Body of pancreas (tissue), 4 donors: ENCODE results near the gene PARVG.

ENCODE experiments used
- CTCF ChIP-seq, 7 experiments: fragments of 450-650 bp in 4 of 7; fragments of 200-600 bp in 3 of 7; sonication (generic) in 3 of 7; IDR thresholded peaks; one replicate each; pipeline ENCODE4 v1.5.1; 2016 to 2019; ENCODE audit warnings: antibody characterized with exemption in 7 of 7
- POLR2A ChIP-seq, 3 donors: fragments of 450-650 bp; IDR thresholded peaks; one replicate each; pipeline ENCODE4 v1.6.1; 2016; ENCODE audit warnings: antibody characterized with exemption in 3 of 3, mild to moderate bottlenecking in 2 of 3

GRCh38 chr22:44132724-44133123, 48.0 kb upstream of the PARVG start:
- TF ChIP-seq CTCF (IDR thresholded peaks at IDR 0.05): no peak
- TF ChIP-seq POLR2A (IDR thresholded peaks at IDR 0.05): no peak
